ENCODE measurements around the gene SLC6A17. TPM values are rescaled to one million over a fixed set of nuclear protein-coding genes. Genes with fewer than 3 reads are reported as not detected.

The SLC6A17 gene
- total RNA-seq, 2 donors from 2014 or later, result 0.19 TPM; not detected in 1

DNA sequence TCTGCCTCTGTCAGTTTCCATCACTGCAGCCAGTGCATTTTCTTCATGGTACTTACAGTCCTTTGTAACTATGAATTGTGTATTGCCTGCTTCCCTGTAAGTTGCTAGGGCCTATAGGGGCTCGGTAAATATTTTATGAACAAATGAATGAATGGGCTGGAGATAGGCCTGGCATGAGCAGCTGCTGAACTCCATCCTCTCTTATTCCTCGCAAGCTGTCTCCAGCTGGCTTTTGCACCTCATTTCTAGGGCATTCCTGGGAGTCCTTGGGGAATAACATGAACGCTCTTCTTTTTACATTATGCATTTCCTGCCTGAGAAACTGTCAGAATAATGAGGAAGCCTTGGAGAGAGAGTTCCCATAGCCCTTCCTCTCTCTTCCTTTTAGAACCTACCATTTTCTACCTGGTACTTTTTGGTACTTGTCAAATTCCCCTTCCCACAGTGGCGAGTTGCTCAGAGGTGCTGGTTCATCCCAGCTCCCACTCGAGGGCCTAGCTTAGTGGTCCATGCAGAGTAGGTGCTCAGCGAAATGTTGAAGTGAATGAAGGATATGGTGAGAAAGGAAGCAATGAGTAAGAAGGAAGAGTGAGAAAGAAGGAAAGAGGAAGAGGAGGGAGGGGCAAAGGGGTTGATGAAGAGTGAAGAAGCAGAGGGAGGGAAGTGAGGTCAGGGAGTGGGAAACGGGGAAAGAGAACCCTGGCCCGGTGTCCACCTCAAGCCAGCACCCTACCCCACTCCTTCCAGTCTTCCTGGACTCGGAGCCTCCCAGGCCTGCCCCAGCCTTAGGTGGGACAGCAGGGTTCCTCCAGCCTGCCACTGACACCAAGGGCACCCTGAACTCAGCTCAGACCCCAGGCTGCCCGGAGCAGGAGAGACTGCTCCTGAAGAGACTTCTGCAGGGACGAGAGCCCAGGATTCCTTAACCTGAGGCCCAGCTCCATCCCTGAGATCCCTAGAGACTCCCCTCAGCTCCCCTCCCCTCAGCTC lies 89.4 kb downstream of the SLC6A17 start:
- Histone ChIP-seq H3K27me3 (no peaks in the 10 kb centered on the region), H3K27ac (no peak overlapping the region), H3K9me3 (no peaks in the 10 kb centered on the region), H3K36me3 (no peaks in the 10 kb centered on the region), H3K9ac (ENCODE audit: low read depth in 2 of 2, low read length in 2 of 2) (no peak overlapping the region), H3K4me1 (no peaks in the 10 kb centered on the region), H3K4me3 (no peak overlapping the region)
- TF ChIP-seq, protein P1, sequence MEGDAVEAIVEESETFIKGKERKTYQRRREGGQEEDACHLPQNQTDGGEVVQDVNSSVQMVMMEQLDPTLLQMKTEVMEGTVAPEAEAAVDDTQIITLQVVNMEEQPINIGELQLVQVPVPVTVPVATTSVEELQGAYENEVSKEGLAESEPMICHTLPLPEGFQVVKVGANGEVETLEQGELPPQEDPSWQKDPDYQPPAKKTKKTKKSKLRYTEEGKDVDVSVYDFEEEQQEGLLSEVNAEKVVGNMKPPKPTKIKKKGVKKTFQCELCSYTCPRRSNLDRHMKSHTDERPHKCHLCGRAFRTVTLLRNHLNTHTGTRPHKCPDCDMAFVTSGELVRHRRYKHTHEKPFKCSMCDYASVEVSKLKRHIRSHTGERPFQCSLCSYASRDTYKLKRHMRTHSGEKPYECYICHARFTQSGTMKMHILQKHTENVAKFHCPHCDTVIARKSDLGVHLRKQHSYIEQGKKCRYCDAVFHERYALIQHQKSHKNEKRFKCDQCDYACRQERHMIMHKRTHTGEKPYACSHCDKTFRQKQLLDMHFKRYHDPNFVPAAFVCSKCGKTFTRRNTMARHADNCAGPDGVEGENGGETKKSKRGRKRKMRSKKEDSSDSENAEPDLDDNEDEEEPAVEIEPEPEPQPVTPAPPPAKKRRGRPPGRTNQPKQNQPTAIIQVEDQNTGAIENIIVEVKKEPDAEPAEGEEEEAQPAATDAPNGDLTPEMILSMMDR (IDR thresholded peaks at IDR 0.05), result no peak
- no peak for DNase-seq
- intact Hi-C loops (cut with DNase I), result no loop called here

GRCh38 chr1:110240476-110241210 lies 90.3 kb downstream of the SLC6A17 start:
- Histone ChIP-seq H3K36me3 (no peaks in the 10 kb centered on the region), H3K4me3 (no peak overlapping the region), H3K9me3 (no peaks in the 10 kb centered on the region), H3K9ac (ENCODE audit: low read depth in 2 of 2, low read length in 2 of 2) (no peak overlapping the region), H3K4me1 (no peaks in the 10 kb centered on the region), H3K27me3 (no peaks in the 10 kb centered on the region), H3K27ac (no peak overlapping the region)
- intact Hi-C loops (cut with DNase I), result no loop called here
- no peak for DNase-seq
- TF ChIP-seq, protein P1 (IDR thresholded peaks at IDR 0.05), result no peak

DNA sequence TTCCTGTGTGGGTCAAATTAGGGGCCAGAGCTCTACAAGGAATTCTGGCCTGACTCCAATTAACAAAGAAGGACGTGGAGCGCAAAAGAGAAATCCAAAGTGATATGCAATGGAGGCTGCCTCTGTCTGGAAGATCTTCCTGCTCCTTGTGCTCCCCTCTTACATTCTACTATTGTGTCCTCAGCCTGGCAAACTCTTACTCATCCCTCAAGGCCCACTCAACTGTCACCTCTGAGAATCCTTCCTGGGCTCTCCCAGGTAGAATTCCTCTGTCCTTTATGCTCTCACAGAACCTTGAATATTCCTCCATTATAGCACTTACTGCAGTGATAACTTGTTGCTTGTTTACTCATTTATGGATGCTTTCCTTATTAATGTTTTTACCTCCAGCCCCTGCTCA lies 91.2 kb downstream of the SLC6A17 start:
- DNase-seq, result no peak
- Histone ChIP-seq H3K36me3 (no peaks in the 10 kb centered on the region), H3K4me3 (no peak overlapping the region), H3K27me3 (no peaks in the 10 kb centered on the region), H3K27ac (no peak overlapping the region), H3K9me3 (no peaks in the 10 kb centered on the region), H3K9ac (ENCODE audit: low read depth in 2 of 2, low read length in 2 of 2) (no peak overlapping the region), H3K4me1 (no peaks in the 10 kb centered on the region)
- TF ChIP-seq, protein P1 (IDR thresholded peaks at IDR 0.05), result no peak
- intact Hi-C loops (cut with DNase I), result no loop called here

GRCh38 chr1:110242062-110242461 lies 91.8 kb downstream of the SLC6A17 start:
- H3K27ac ChIP-seq, result no peak overlapping the region
- no peak for DNase-seq
- no peaks in the 10 kb centered on the region for H3K27me3 ChIP-seq
- no peaks in the 10 kb centered on the region for H3K9me3 ChIP-seq
- intact Hi-C loops (cut with DNase I), result no loop called here
- TF ChIP-seq, protein P1 (IDR thresholded peaks at IDR 0.05), result no peak
- H3K4me1 ChIP-seq, result no peaks in the 10 kb centered on the region
- no peak overlapping the region for H3K9ac ChIP-seq (ENCODE audit: low read depth in 2 of 2, low read length in 2 of 2)
- H3K4me3 ChIP-seq, result no peak overlapping the region
- H3K36me3 ChIP-seq, result no peaks in the 10 kb centered on the region

DNA sequence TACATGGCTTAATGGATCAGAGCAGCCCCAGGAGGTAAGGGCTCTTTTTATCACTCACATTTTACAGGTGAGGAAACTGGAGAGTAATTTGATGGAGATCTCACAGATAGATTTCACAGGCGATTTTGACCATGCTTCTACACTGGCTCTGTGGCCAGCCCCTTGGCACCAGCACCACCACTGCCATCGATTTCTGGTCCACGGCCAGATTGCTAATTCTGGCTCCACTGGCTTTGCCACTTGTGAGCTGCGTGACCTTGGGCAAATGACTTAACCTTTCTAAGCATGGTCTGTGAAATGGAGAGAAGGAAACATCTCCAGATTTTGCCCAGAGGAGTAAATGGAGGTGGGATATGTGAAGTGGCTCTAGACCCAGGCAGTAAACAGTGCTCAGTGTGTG lies 92.4 kb downstream of the SLC6A17 start:
- intact Hi-C loops (cut with DNase I), result no loop called here
- TF ChIP-seq, protein P1 (IDR thresholded peaks at IDR 0.05), result no peak

More for the DNA sequence above, 92.4 kb downstream of the SLC6A17 start:
- no peaks in the 10 kb centered on the region for H3K9me3 ChIP-seq
- no peak overlapping the region for H3K4me3 ChIP-seq
- DNase-seq, result no peak
- no peaks in the 10 kb centered on the region for H3K4me1 ChIP-seq
- no peak overlapping the region for H3K27ac ChIP-seq
- no peaks in the 10 kb centered on the region for H3K27me3 ChIP-seq
- no peaks in the 10 kb centered on the region for H3K36me3 ChIP-seq
- H3K9ac ChIP-seq (ENCODE audit: low read depth in 2 of 2, low read length in 2 of 2), result no peak overlapping the region

Measured in colonic mucosa (tissue), 4 donors.